OCI-LY7 (cell line): ENCODE data around the gene ABCB9. TPM values are rescaled to one million over a fixed set of nuclear protein-coding genes. Genes with fewer than 3 reads are reported as not detected.

Experiments used
- BruUV-seq: library from RNA; stranded (reverse); fragments of 400-500 nt; replicated peaks from 2 replicates; lab custom pipeline; 2021; lab: Mats Ljungman, UMichigan
- CTCF ChIA-PET: fragments of 300-600 bp; sonication (Branson Sonifier 250); formaldehyde crosslinking; loops from one replicate; lab custom pipeline; 2022; ENCODE audit warnings: antibody characterized with exemption; ENCODE audit not compliant: unreplicated experiment; lab: Charles Lee
- POLR2A ChIA-PET: fragments of 300-600 bp; sonication (Branson Sonifier 250); formaldehyde crosslinking; loops from one replicate; lab custom pipeline; 2022; ENCODE audit warnings: antibody characterized with exemption; lab: Charles Lee
- DNase-seq: peaks from one replicate; pipeline ENCODE4 v3.0.0-alpha.2; 2015; ENCODE audit warnings: low spot score
- H2AFZ ChIP-seq: fragments of 200-600 bp; sonication (generic), shearing (Covaris generic); 2 replicates; pipeline ENCODE4 v1.6.1; 2014; ENCODE audit warnings: mild to moderate bottlenecking, antibody characterized with exemption, low read length, moderate library complexity
- H3K27ac ChIP-seq: fragments of 200-600 bp; sonication (generic); 2 replicates; pipeline ENCODE4 v1.5.1; 2014; ENCODE audit warnings: mixed run types, low read depth, mild to moderate bottlenecking, moderate library complexity, low read length, inconsistent platforms; ENCODE audit not compliant: poor library complexity, severe bottlenecking
- H3K36me3 ChIP-seq: fragments of 200-600 bp; sonication (generic); 2 replicates; pipeline ENCODE4 v1.6.1; 2014; ENCODE audit warnings: mild to moderate bottlenecking, antibody characterized with exemption, low read length, moderate library complexity, mixed read lengths; ENCODE audit not compliant: insufficient read depth
- H3K4me1 ChIP-seq: fragments of 200-600 bp; sonication (generic); 2 replicates; pipeline ENCODE4 v1.5.1; 2014; ENCODE audit warnings: mild to moderate bottlenecking, low read length; ENCODE audit not compliant: insufficient read depth, poor library complexity, severe bottlenecking
- H3K4me2 ChIP-seq: fragments of 200-600 bp; sonication (generic); 2 replicates; pipeline ENCODE4 v1.6.1; 2014; ENCODE audit warnings: mild to moderate bottlenecking, low read length
- H3K4me3 ChIP-seq: fragments of 200-600 bp; sonication (generic); 2 replicates; pipeline ENCODE4 v1.5.1; 2014; ENCODE audit warnings: mild to moderate bottlenecking, low read depth, low read length; ENCODE audit not compliant: poor library complexity, severe bottlenecking
- H3K79me2 ChIP-seq: fragments of 200-600 bp; sonication (generic); 2 replicates; pipeline ENCODE4 v1.6.1; 2016; ENCODE audit warnings: low read depth, mild to moderate bottlenecking, low read length, moderate library complexity, mixed read lengths; ENCODE audit not compliant: insufficient read depth
- H3K9me2 ChIP-seq: fragments of 200-600 bp; sonication (generic); 2 replicates; pipeline ENCODE4 v1.6.1; 2016; ENCODE audit warnings: mild to moderate bottlenecking, low read length, mixed read lengths; ENCODE audit not compliant: insufficient read depth
- H3K9me3 ChIP-seq: fragments of 200-600 bp; sonication (generic); 2 replicates; pipeline ENCODE4 v1.6.1; 2014; ENCODE audit warnings: mild to moderate bottlenecking, mixed run types, low read length, mixed read lengths
- H4K20me1 ChIP-seq: fragments of 200-600 bp; sonication (generic); 2 replicates; pipeline ENCODE4 v1.6.1; 2014; ENCODE audit warnings: mild to moderate bottlenecking, antibody characterized with exemption, low read length, moderate library complexity, mixed read lengths; ENCODE audit not compliant: insufficient read depth
- CTCF ChIP-seq: fragments of 200-600 bp; sonication (generic); conservative IDR thresholded peaks from 2 replicates; pipeline ENCODE4 v1.5.1; 2014; ENCODE audit warnings: mild to moderate bottlenecking, antibody characterized with exemption, low read length, moderate library complexity, mixed read lengths
- EZH2phosphoT487 ChIP-seq: fragments of 200-600 bp; sonication (generic); IDR thresholded peaks from 2 replicates; pipeline ENCODE4 v1.6.1; 2018; ENCODE audit warnings: low read depth, borderline replicate concordance, mild to moderate bottlenecking, mixed run types, antibody characterized with exemption, low read length, moderate library complexity, mixed read lengths
- intact Hi-C: fragments of 100-400 bp; cut with micrococcal nuclease; formaldehyde crosslinking; loops from one replicate; pipeline ENCODE4 v1.10.0; 2022; ENCODE audit not compliant: unreplicated experiment
- total RNA-seq, 2 experiments: library from RNA; depleted of rRNA in 1 of 2; stranded (reverse); fragments of >200 nt in 1 of 2; shearing (Covaris generic) in 1 of 2; gene quantifications; 2 replicates each; pipeline ENCODE4 v1.2.3, GENCODE V29; 2014 to 2022

Gene ABCB9
- total RNA-seq, 2 experiments from 2014 or later: 4.0 to 7.9 TPM

- H3K4me1 ChIP-seq: peaks cover 14% of the 10 kb centered on the region
- H3K9me2 ChIP-seq: no peaks in the 10 kb centered on the region
- POLR2A ChIA-PET: no interaction called here
- intact Hi-C loops: no loop called here
- H3K4me2 ChIP-seq: no peak overlapping the region
- no peaks in the 10 kb centered on the region for H3K9me3 ChIP-seq
- no peak for DNase-seq
- H3K79me2 ChIP-seq: no peaks in the 10 kb centered on the region
- no TSS peak for BruUV-seq
- H2AFZ ChIP-seq: no peak overlapping the region
- TF ChIP-seq CTCF (no peak), EZH2phosphoT487 (no peak)
- CTCF ChIA-PET: no interaction called here
- H3K36me3 ChIP-seq: no peaks in the 10 kb centered on the region
- no peak overlapping the region for H3K27ac ChIP-seq
- H4K20me1 ChIP-seq: no peaks in the 10 kb centered on the region
- H3K4me3 ChIP-seq: no peak overlapping the region
These were observed 4.5 kb downstream of the ABCB9 start for GRCh38 chr12:122961531-122962329.

- CTCF ChIA-PET: no interaction called here
These were observed 6.1 kb downstream of the ABCB9 start for GRCh38 chr12:122960193-122960569.

More at GRCh38 chr12:122960193-122960569, 6.1 kb downstream of the ABCB9 start:
- no peaks in the 10 kb centered on the region for H3K9me2 ChIP-seq
- DNase-seq: no peak
- no peaks in the 10 kb centered on the region for H3K36me3 ChIP-seq
- no peaks in the 10 kb centered on the region for H3K79me2 ChIP-seq
- no peaks in the 10 kb centered on the region for H3K9me3 ChIP-seq
- no TSS peak for BruUV-seq
- intact Hi-C loops: no loop called here
- H3K4me2 ChIP-seq: no peak overlapping the region
- no peak overlapping the region for H2AFZ ChIP-seq
- POLR2A ChIA-PET: no interaction called here
- no peak overlapping the region for H3K4me3 ChIP-seq
- no peaks in the 10 kb centered on the region for H4K20me1 ChIP-seq
- H3K4me1 ChIP-seq: peaks cover 3% of the 10 kb centered on the region
- TF ChIP-seq EZH2phosphoT487 (no peak), CTCF (no peak)
- H3K27ac ChIP-seq: no peak overlapping the region
